Activated CD8-positive, alpha-beta memory T cell treated with anti-CD3 and anti-CD28 coated beads, Interleukin-2, amount 50 U/mL, for 24 hours (primary cell): ENCODE results near the gene SLC25A21.
A peak's percentile ranks its signal among the peaks of the same experiment; 100 is the strongest.
"Not testable (repeated sequence)": the region's sequence is repeated elsewhere in the genome, so short reads cannot be mapped to it uniquely, and the experiment has no call there.

Source experiments
- DNase-seq: peaks from one replicate; pipeline ENCODE4 v3.0.0-alpha.2; 2020; ENCODE audit errors: extremely low read depth

Gene SLC25A21

GRCh38 chr14:36942522-36943245 is 229.7 kb downstream of the SLC25A21 start:
- DNase-seq = no peak

GRCh38 chr14:36941783-36942521 is 230.5 kb downstream of the SLC25A21 start:
- peak; percentile 4 for DNase-seq

DNA sequence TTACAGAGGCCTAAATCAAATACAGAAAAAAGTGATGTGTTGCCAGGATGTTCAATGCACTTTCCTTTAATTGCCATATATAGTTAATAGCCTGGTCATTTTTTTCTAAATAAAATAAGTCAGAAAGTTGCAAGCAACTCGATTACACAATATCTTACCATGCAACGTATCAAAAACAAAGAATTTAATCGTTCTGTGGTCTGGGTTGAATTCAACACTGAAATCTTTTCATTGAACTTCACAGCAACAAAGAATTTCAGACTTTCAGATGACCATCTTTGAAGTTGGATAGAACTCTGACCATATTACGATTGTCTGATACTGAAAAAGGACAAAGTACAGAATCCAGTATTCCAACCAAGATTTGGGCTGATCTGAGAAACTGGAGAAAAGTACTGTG is 231.9 kb downstream of the SLC25A21 start:
- DNase-seq = no peak

GRCh38 chr14:36939265-36939664 is 233.1 kb downstream of the SLC25A21 start:
- no peak for DNase-seq

DNA sequence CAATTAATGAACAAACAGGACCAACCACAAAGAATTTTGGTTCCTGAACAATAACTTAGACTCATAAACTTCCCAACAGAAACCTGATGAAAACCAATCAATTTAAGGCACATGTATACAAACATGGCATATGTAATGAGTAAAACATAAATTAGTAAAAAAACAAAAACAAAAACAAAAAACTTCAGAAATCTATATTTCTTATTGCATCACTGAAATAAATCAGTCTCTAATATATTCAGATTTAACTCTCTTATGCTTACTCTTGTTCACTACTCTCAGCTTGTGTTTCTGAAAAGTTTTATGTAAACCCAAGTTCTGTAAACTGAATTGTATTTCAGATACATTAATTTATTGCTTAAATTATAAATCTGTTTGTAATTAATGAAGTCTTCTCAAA is 233.7 kb downstream of the SLC25A21 start:
- no peak for DNase-seq

DNA sequence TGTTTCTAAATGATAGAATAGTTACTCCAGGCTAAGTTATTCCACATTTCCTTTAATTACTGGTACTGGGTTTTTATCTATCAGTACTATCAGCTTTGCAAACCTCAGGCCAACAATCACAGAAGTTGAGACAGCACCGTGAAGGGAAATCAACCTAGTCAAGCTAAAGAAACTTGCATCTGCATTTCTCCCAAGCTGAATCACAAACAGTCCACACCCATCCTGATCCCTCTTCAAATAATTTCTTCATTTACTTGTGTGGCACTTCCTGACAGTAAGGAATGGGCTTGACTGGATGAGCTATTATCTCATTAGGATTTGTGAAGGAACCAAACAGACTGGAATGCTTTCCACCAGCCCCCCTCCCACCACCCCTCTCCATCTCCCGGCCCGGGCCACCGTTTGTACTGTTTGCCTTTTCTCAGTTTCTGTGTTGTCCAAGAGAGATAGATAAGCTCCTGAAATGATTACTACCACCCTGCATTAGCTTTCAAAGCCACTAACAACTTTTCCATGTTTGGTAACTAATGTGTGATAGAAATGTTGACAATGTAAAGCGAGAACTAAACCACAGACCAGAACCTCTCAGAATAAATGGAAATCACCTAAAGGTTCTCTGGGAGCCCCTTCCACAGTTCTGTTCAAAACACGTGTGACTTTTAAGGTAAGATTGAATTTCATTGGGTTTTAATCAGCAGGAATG is 236.3 kb downstream of the SLC25A21 start:
- DNase-seq = no peak

GRCh38 chr14:36934304-36934703 is 238.1 kb downstream of the SLC25A21 start:
- no peak for DNase-seq

GRCh38 chr14:36931791-36932190 is 240.6 kb downstream of the SLC25A21 start:
- no peak for DNase-seq

- no peak for DNase-seq
Measured at GRCh38 chr14:36928432-36928831, 244.0 kb downstream of the SLC25A21 start.

DNA sequence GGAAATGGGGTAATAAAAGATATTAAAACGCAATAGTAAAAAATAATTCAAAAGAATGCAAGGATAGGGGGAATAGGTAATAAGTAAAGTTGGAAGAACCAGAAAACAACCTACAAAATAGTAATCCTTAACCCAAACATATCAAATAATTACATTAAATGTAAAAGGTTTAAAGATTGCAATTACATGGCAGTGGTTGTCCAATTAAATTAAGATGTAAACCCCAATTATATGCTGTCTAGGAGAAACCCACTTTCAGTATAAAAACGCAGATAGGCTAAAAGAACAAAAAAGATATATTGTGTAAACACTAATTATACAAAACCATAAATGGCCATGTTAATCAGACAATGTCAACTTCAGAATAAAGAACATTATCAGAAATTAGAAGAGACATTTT is 247.3 kb downstream of the SLC25A21 start:
- no peak for DNase-seq

DNA sequence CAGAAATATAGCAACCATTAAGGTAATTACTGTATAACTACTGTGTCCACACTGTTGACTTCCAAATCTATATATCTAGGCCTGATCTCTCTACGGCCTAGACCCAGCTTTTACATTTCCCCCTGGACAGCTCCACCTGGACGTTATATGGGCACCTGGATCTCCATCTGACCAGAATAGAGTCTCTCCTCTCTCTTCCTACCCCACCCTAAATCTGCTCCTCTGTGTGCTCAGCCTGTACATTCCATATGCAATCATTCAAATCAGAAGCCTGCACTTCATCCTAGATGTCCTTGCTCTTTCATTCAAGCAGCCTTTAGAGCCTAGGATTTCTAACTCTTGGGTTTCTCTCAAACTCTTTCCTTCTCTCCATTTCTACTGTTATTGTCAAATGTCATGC is 255.7 kb downstream of the SLC25A21 start:
- no peak for DNase-seq

DNA sequence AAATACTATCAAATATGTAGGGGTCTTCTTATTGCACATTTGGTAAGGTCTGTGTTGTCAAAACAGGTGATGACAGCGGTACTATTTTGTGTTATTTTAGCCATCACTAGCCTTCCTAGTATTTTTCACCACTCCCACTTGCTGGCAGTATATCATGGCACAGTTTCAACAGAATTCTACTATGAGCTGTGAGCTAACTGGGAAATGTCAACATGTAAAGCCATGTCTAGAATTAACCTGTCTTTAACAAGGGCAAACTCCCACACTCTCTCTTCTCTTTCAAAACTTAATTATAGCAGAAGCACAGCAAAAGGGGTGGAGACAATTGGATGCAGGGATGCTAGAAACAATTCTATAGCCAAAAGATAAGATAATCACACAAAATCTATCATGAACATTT is 257.3 kb downstream of the SLC25A21 start:
- no peak for DNase-seq

DNA sequence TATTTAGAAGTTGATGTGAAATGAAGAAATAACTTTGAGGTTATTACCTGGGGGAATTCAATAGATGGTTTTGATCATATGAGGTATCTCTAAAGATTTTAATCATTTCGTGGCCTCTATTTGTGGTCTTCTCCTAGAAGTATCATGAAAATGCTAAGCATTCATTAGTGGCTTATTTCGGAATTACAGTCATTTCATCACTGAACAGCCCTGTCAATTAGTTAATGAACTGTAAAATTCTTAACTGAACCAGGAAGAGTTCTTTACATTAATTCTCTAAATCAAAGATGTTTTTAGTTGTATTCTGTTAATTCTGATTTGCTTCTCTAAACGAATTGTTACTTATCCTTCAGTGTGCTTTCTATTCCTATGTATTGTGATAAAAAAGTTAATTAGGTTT is 261.8 kb downstream of the SLC25A21 start:
- no peak for DNase-seq

GRCh38 chr14:36905272-36905888 is 267.0 kb downstream of the SLC25A21 start:
- no peak for DNase-seq

- no peak for DNase-seq
Measured at GRCh38 chr14:36901861-36902260, 270.5 kb downstream of the SLC25A21 start.

DNA sequence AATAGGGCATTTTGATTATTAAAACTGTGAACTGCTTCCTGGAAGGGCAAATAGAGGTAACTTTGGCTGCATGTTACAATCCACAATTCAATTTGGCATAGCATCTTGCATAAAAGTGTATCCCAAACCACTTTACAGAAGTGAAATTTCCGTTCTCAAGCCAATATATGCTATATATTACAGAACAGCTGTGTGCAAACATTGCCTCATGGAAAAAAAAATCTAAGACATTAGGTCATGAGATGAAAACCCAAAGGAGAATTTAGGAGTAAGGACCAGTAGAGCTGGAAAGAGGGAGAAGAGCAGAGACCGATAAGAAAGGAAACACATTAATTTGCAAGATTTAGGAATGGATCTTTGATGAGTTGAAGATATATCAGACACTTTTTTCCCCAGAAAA is 271.6 kb downstream of the SLC25A21 start:
- DNase-seq = no peak

DNA sequence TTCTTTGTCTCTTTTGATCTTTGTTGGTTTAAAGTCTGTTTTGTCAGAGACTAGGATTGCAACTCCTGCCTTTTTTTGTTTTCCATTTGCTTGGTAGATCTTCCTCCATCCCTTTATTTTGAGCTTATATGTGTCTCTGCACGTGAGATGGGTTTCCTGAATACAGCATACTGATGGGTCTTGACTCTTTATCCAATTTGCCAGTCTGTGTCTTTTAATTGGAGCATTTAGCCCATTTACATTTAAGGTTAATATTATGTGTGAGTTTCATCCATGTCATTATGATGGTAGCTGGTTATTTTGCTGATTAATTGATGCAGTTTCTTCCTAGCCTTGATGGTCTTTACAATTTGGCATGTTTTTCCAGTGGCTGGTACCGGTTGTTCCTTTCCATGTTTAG is 276.1 kb downstream of the SLC25A21 start:
- not testable (repeated sequence) for DNase-seq

GRCh38 chr14:36884049-36884448 is 288.4 kb downstream of the SLC25A21 start:
- DNase-seq = no peak

DNA sequence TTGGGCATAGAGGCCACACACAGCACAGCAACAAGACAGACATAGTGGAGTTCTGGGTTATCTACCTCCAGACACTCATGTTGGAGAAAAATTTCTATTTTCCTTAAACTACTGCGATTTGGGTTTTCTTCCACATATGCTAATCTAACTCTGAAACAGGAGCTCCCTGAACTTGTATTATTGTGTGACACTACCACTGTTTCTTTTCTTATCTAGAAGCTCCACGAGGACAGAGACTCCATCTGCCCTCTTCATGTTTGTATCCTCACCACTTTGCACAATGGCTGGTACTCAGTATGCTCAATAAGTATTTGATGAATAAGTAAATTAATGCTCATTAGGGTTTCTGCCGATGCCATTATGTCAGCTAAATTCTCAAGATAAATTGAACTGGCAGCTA is 292.1 kb downstream of the SLC25A21 start:
- no peak for DNase-seq

GRCh38 chr14:36879558-36879957 is 292.8 kb downstream of the SLC25A21 start:
- no peak for DNase-seq

DNA sequence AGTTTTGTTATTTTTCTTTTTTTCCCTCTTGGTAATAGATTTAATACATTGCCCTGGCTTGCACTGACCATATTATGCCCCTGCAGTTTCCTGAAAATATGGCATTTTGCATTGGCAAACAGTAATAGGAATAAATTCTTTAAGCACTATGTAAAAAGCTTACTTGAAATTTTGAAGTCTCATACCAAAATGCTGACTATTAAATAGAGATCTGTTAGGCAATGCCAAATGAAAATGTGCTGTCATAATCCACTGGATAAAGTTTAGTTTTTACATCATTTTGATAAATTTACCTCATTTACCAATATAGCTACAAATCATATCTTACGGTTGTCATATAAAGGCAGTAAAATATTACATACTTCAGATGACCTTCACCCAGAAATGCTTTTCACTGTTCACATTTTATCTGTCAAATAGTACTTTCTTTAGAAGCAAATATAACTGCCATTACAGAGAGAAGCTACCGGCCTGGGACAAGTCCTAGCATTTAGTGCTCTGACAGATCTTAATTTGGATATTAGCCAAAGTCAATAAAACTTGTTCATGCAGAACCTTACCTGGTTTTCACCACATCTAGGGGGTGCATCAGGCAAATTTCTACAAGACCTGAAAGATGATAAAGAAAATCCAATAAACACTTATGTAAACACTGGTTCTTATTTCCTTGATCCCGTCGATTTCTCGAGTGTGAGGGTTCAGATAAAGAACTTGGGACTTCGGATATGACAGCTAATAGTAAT is 297.8 kb downstream of the SLC25A21 start:
- no peak for DNase-seq

GRCh38 chr14:36870776-36871175 is 301.6 kb downstream of the SLC25A21 start:
- no peak for DNase-seq
